Measurements from ENCODE around the gene DRICH1. TPM values are rescaled to one million over a fixed set of nuclear protein-coding genes. Genes with fewer than 3 reads are reported as not detected.

DRICH1 gene
- total and polyA plus RNA-seq, 11 donors, result 0.11 to 0.45 (median 0.32) TPM; not detected in 8

DNA sequence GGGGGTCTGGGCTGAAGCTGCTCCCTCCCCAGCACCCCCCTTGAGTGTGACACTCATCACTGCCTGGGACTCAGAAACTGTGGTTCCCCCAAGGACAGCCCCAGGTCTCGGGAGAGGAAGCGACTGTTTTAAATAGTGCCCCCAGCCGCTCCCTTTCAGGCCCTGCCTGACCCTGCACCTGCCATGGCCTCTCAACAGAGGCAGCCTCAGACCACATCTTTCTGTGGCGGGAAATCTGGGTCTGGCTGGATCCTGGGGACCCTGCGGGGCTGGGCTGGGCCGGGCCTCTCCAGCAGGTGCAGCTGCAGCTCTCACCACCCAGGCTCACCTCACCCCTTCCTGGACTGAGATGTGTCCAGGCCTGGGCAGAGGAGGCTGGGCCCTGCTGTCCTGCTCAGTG is 48.3 kb downstream of the DRICH1 start:
- DNase-seq, result peak in 1 of 5 donors; percentile 27
- Histone ChIP-seq H3K4me1 (no peaks in the 10 kb centered on the region), H3K9me3 (no peaks in the 10 kb centered on the region), H3K36me3 (no peaks in the 10 kb centered on the region), H3K4me3 (no peak overlapping the region), H3K27ac (no peak overlapping the region), H3K27me3 (no peaks in the 10 kb centered on the region)
- ATAC-seq, result peak in 1 of 4 donors; percentile 14
- WGBS, 4 donors, result 71 to 82% (median 76%) methylated on average over 5 to 6 of the region's 6 CpGs
- TF ChIP-seq POLR2A (IDR thresholded peaks at IDR 0.05), result no peak
- TF ChIP-seq CTCF (IDR thresholded peaks at IDR 0.05), result no peak
- intact Hi-C loops (cut with DNase I), result no loop called here

DNA sequence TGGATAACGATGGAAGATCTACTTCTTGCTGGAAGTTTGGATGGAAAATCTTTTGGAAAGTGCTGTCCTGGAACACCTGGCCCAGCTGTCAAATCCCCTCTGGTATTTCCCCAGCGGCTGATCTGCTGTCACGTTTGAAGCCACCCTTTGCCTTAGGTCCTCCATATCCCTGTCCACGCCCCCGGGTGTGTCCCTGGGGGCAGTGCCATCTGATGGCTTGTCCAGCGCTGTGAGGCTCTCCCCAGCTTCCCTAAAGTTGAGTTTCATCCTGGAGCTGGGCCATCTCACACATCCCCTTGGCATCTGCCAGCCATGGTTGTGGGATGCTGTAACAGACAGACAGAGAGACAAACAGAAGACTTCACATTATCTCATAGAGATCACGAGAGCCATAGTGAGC is 49.0 kb downstream of the DRICH1 start:
- TF ChIP-seq CTCF (IDR thresholded peaks at IDR 0.05) (no peak), POLR2A (IDR thresholded peaks at IDR 0.05) (no peak)
- Histone ChIP-seq H3K4me3 (no peak overlapping the region), H3K4me1 (no peaks in the 10 kb centered on the region), H3K9me3 (no peaks in the 10 kb centered on the region), H3K27ac (no peak overlapping the region), H3K36me3 (no peaks in the 10 kb centered on the region), H3K27me3 (no peaks in the 10 kb centered on the region)
- 72 to 84% (median 76%) methylated on average over 2 to 7 of the region's 7 CpGs for WGBS, 4 donors
- ATAC-seq, result no peak
- intact Hi-C loops (cut with DNase I), result no loop called here
- DNase-seq, result peak in 1 of 5 donors; percentile 10

- no peaks in the 10 kb centered on the region for H3K36me3 ChIP-seq
- no peaks in the 10 kb centered on the region for H3K27me3 ChIP-seq
- DNase-seq, result peak in 1 of 5 donors; percentile 40
- intact Hi-C loops (cut with DNase I), result no loop called here
- TF ChIP-seq CTCF (IDR thresholded peaks at IDR 0.05) (no peak), POLR2A (IDR thresholded peaks at IDR 0.05) (no peak)
- no peaks in the 10 kb centered on the region for H3K4me1 ChIP-seq
- no peak for ATAC-seq
- H3K4me3 ChIP-seq, result no peak overlapping the region
- no peaks in the 10 kb centered on the region for H3K9me3 ChIP-seq
- H3K27ac ChIP-seq, result no peak overlapping the region
- WGBS, 4 donors, result 73 to 85% (median 76%) methylated on average over 8 of the region's 8 CpGs
Measured at GRCh38 chr22:23581260-23581650, 50.9 kb downstream of the DRICH1 start.

DNA sequence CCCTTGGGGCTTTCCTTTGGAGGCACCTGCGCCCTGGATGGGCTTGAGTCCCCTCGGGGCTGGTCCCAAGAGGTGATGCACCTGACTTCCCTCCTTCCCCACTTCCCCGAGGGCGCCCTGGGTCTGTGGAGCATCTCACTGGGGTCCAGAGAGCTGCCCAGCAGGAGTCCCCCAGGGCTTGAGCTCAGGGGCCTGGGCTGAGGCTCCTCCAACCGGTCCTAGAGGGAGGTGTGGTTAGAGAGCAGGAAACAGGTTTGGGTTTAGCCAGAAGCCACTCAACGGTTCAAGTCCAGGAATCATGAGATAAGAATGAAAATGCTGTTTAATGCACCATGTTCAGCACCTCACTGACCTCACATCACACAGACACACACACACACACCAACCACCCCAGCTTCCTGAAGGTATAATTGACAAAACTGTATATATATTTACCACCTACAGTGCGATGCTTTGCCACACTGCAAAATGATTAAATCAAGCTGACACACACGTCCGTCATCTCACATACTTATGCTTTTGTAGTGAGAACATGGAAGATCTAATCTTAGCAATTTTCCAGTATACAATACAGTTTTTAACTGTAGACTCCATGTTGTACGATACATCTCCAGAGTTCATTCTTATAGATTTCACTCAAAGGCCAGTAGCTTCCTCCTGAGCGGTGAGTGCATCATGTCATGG is 51.4 kb downstream of the DRICH1 start:
- intact Hi-C loops (cut with DNase I), result no loop called here

More for the DNA sequence above, 51.4 kb downstream of the DRICH1 start:
- Histone ChIP-seq H3K27me3 (no peaks in the 10 kb centered on the region), H3K27ac (no peak overlapping the region), H3K4me3 (no peak overlapping the region), H3K4me1 (no peaks in the 10 kb centered on the region), H3K36me3 (no peaks in the 10 kb centered on the region), H3K9me3 (no peaks in the 10 kb centered on the region)
- DNase-seq (no peak), ATAC-seq (no peak)
- 64 to 72% (median 69%) methylated on average over 11 of the region's 11 CpGs for WGBS, 4 donors
- TF ChIP-seq POLR2A (IDR thresholded peaks at IDR 0.05) (no peak), CTCF (IDR thresholded peaks at IDR 0.05) (no peak)

Data from heart left ventricle (tissue), 16 donors.